ENCODE results near the gene PLEKHO1. TPM values are rescaled to one million over a fixed set of nuclear protein-coding genes. Genes with fewer than 3 reads are reported as not detected.

Gene PLEKHO1, protein sequence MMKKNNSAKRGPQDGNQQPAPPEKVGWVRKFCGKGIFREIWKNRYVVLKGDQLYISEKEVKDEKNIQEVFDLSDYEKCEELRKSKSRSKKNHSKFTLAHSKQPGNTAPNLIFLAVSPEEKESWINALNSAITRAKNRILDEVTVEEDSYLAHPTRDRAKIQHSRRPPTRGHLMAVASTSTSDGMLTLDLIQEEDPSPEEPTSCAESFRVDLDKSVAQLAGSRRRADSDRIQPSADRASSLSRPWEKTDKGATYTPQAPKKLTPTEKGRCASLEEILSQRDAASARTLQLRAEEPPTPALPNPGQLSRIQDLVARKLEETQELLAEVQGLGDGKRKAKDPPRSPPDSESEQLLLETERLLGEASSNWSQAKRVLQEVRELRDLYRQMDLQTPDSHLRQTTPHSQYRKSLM
- 11.2 and 22.8 TPM in 2 replicates for total RNA-seq

DNA sequence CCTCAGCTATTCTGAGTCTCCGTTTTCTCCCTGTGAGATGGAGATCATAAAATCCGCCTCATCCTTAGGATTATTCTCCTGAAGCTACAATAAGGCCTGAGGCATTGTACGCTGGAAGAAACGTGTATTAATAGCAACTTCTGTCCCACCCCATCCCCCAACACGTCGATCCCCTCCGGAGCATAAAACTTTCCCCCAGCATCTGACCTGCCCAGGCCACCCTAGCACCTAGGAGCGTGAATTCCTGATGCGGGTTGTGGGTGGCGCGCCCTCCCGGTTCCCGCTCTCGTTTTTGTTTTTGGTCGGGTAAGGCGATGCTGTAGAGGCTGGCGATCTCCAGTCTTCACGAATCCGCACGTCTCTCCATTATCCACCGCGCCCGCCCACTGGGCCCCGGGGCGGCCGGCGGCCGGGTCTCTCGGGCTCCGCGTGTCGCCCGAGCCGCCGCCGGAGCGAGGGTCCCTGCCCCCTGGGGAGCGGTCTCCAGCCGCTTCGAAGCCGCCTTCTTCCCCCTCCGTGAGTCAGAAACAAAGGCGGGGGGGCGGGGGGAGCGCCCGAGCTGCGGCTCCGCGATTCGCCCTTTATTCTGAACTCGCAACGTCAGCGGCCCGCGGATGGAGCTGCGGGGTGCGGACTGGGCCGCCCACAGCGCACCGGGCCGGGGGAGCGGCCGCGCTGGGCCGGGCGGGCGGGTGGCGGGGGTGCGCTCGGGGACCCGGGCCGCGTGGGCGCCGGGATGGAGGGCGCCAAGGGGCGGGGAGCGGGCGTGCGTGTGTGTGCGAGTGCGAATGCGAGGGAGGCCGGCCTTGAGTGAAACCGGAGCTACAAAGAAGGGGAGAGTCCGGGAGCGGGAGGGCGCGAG is at the start of gene PLEKHO1:
TSS of gene PLEKHO1 (plus strand) at position 646 of the 862 bp plus-strand sequence. CDS start 342 bp downstream, outside the sequence.

Other genes with a start within 250 kb of the PLEKHO1 start
- gene SV2A, start 232.1 kb upstream of the PLEKHO1 start, total RNA-seq = 2.1 and 2.7 TPM in 2 replicates
- gene SF3B4, start 222.1 kb upstream of the PLEKHO1 start, total RNA-seq = 13.3 and 19.6 TPM in 2 replicates
- 39.5 and 47.9 TPM in 2 replicates for gene MTMR11, start 213.0 kb upstream of the PLEKHO1 start, total RNA-seq
- 13.0 and 20.1 TPM in 2 replicates for gene OTUD7B, start 139.2 kb upstream of the PLEKHO1 start, total RNA-seq
- gene VPS45, start 82.1 kb upstream of the PLEKHO1 start, total RNA-seq = 21.2 and 32.4 TPM in 2 replicates
- 16.9 and 20.1 TPM in 2 replicates for gene ANP32E, start 86.2 kb downstream of the PLEKHO1 start, total RNA-seq
- gene CA14, start 107.9 kb downstream of the PLEKHO1 start, total RNA-seq = under 0.01 TPM in 1 of 2 replicates, not detected in the other
- gene APH1A, start 119.1 kb downstream of the PLEKHO1 start, total RNA-seq = 107 and 130 TPM in 2 replicates
- gene C1orf54, start 122.9 kb downstream of the PLEKHO1 start, total RNA-seq = 0.33 and 0.79 TPM in 2 replicates
- gene CIART, start 132.6 kb downstream of the PLEKHO1 start, total RNA-seq = 5.1 and 5.9 TPM in 2 replicates
- 35.2 and 49.9 TPM in 2 replicates for gene MRPS21, start 143.9 kb downstream of the PLEKHO1 start, total RNA-seq
- 37.6 and 40.4 TPM in 2 replicates for gene PRPF3, start 171.6 kb downstream of the PLEKHO1 start, total RNA-seq
- gene RPRD2, start 214.2 kb downstream of the PLEKHO1 start, total RNA-seq = 9.0 and 10.2 TPM in 2 replicates

Data from placental epithelial cell (primary cell).